Measurements from ENCODE around the gene NPHS2.

- no peak for TF ChIP-seq POLR2A (IDR thresholded peaks at IDR 0.05)
- TF ChIP-seq CTCF (IDR thresholded peaks at IDR 0.05), result no peak
These were observed 24.7 kb downstream of the NPHS2 start for GRCh38 chr1:179550746-179551682.

Data from ovary (tissue), 3 donors.